C4-2B (cell line): Measurements from ENCODE around the gene VAV3.

Experiments
- CTCF ChIP-seq: fragments of 450-650 bp; conservative IDR thresholded peaks from 2 replicates; pipeline ENCODE4 v1.5.1; 2017; ENCODE audit warnings: mild to moderate bottlenecking
- ZFX ChIP-seq: fragments of 450-650 bp; IDR thresholded peaks from 2 replicates; pipeline ENCODE4 v1.6.1; 2017

GRCh38 chr1:107617456-107617855 lies 347.5 kb downstream of the VAV3 start:
- TF ChIP-seq CTCF (no peak), ZFX (no peak)
